Measurements from ENCODE around the gene GNPDA1.

GRCh38 chr5:142034994-142035393, 22.2 kb upstream of the GNPDA1 start:
- no peak for TF ChIP-seq CTCF (IDR thresholded peaks at IDR 0.05)
- TF ChIP-seq POLR2A (IDR thresholded peaks at IDR 0.05), result no peak
- TF ChIP-seq EP300 (IDR thresholded peaks at IDR 0.05), result no peak

Measured in suprapubic skin (tissue), 3 donors.